HTERT RPE-1 (cell line): Measurements from ENCODE around the gene BMPR1A.

ENCODE experiments used
- in situ Hi-C: fragments of 300-500 bp; cut with MboI; formaldehyde crosslinking; loops from 4 replicates; pipeline ENCODE4 v1.14.3; 2020; ENCODE audit warnings: low sequenced_read_pairs

Gene BMPR1A

GRCh38 chr10:86870679-86871078 is 114.3 kb downstream of the BMPR1A start:
- in situ Hi-C loops: no loop called here

DNA sequence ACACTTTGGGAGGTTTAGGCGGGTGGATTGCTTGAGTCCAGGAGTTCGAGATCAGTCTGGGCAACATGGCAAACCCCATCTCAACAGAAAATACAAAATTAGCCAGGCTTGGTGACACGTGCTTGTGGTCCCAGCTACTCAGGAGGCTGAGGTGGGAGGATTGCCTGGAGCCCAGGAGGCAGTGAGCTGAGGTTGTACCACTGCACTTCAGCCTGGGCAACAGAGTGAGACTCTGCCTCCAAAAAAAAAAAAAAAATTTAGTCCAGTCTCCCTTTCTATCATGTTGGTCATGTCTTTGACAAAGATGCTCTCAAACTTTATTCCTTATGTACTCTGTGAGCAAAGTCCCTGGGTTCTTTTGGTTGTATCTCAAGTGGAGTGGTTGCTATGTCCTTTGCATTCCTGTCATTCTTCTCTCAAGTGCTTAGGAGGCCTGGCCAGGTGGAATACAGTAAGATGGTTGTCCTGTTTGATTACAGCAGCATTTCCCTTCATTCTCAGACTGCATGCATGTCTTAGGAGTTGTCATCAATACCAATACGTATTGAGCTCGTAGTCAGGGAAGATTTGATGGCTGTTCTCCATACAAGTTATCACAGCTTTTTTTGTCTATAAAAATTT is 115.3 kb downstream of the BMPR1A start:
- in situ Hi-C loops: no loop called here

GRCh38 chr10:86872757-86873156 is 116.3 kb downstream of the BMPR1A start:
- in situ Hi-C loops: no loop called here

GRCh38 chr10:86876748-86877147 is 120.3 kb downstream of the BMPR1A start:
- in situ Hi-C loops: no loop called here

GRCh38 chr10:86878983-86879713 is 122.7 kb downstream of the BMPR1A start:
- in situ Hi-C loops: no loop called here

GRCh38 chr10:86880971-86881370 is 124.6 kb downstream of the BMPR1A start:
- in situ Hi-C loops: no loop called here

GRCh38 chr10:86888585-86889381 is 132.4 kb downstream of the BMPR1A start:
- in situ Hi-C loops: no loop called here

GRCh38 chr10:86889997-86890396 is 133.6 kb downstream of the BMPR1A start:
- in situ Hi-C loops: no loop called here

DNA sequence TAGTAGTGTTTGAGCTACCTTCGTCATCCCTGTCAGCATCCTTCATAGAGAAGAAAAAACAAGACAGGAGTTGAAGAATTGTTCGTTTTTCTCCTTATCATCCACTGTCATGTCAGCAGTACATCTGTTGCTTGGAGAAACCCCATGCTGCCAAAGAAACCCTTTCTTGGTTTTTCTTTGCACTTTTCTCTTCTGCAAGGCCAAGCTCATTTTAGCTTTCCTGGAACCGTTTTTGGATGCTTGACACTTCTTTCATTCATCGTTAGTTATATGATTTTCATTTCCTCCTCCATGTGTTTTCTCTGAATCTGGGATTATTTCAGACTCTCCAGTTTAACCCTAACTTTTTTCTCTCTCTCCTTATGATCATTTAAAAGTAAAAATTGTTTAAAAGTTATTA is 142.1 kb downstream of the BMPR1A start:
- in situ Hi-C loops: no loop called here

- in situ Hi-C loops: no loop called here
Observed at GRCh38 chr10:86899132-86899531, 142.7 kb downstream of the BMPR1A start.

DNA sequence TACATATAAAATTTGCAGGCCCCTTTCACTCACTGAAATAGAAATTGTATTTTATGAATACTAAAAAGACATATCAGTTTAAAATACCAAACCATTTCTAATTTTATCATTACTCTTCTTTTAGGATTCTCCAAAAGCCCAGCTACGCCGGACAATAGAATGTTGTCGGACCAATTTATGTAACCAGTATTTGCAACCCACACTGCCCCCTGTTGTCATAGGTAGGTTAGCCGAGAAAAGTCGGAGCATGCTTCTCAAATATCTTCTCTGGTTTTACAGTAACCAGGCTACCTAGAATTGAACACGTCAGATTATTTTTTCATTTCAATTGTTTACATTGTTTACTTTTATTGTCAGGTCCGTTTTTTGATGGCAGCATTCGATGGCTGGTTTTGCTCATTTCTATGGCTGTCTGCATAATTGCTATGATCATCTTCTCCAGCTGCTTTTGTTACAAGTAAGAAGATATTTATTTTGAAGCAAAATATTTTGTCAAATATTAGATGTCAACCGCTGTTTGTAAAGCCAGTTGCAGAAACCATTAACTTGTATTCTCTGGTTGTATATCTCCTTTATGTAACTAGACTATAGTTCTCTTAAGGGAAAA is 143.4 kb downstream of the BMPR1A start:
- in situ Hi-C loops: no loop called here

DNA sequence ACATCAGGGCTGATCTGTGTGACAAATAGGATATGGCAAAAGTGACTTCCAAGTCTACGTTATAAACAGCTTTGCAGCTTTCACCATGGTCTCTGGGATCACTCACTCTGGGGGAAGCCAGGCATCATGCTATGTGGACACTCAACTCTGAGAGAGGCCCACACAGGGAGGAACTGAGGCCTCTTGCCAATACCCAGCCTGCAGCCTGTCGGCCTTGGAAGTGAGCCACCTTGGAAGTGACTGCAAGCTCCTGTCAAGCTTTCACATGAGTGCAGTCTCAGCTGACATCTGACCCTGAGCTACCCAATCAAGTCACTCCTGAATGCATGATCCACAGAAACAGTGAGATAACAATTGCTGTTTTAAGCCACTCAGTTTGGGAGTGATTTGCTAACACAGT is 144.5 kb downstream of the BMPR1A start:
- in situ Hi-C loops: no loop called here

GRCh38 chr10:86904600-86904999 is 148.2 kb downstream of the BMPR1A start:
- in situ Hi-C loops: no loop called here

DNA sequence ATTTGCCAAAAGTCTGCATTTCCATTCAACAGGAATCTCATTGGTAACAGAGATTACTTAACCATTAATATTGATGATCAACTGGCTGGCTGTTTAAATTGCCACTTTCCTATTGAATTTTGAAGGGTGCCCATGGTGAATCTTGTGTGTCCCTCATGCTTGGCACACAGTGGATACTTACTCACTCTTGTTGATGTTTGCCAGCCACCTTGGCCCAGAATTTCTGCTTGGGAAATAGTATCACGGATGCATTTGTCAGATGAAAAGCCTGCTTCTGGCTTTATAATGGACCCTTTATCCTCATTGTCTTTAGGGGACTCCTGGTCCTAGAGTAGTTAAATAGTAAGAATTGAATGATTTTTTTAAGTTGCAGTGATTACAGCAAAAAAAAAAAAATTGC is 149.0 kb downstream of the BMPR1A start:
- in situ Hi-C loops: no loop called here

DNA sequence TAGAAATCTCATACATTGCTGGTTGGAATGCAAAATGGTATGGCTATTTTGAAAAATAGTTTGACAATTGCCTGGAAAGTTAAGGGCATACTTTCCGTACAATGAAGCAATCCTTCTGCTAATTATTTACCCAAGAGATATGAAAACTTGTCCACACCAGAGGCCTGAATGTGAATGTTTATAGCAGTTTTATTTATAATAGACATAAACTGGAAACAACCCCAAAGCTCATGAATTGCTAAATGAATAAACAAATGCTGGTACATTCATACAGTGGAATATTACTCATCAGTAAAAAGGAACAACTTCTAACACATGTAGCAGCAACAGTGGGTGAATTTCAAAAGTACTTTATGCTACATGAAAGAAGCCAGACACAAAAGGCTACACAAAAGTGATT is 158.3 kb downstream of the BMPR1A start:
- in situ Hi-C loops: no loop called here

DNA sequence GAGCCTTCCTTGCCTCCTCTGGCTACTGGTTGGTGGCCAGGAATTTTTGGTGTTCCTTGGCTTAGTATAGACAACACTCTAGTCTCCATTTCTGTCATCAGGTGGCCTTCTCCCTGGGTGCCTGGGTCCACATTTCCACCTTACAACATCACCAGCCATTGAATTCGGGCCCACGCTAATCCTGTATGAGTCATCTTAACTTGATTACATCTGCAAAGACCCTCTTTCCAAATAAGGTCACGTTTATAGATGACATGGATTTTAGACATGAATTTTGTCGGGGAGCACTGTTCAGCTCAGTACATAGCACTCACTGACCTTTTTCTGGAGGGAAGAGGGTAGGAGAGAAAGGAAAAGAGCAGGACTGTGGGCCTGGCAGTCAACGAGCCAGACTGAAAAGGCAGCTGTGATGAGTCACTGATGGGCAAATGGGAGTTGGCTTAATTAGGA is 161.6 kb downstream of the BMPR1A start:
- in situ Hi-C loops: no loop called here

- in situ Hi-C loops: no loop called here
Observed at GRCh38 chr10:86922553-86922961, 166.1 kb downstream of the BMPR1A start.

- in situ Hi-C loops: no loop called here
Observed at GRCh38 chr10:86929468-86930380, 173.3 kb downstream of the BMPR1A start.

GRCh38 chr10:86931872-86932271 is 175.5 kb downstream of the BMPR1A start:
- in situ Hi-C loops: no loop called here

DNA sequence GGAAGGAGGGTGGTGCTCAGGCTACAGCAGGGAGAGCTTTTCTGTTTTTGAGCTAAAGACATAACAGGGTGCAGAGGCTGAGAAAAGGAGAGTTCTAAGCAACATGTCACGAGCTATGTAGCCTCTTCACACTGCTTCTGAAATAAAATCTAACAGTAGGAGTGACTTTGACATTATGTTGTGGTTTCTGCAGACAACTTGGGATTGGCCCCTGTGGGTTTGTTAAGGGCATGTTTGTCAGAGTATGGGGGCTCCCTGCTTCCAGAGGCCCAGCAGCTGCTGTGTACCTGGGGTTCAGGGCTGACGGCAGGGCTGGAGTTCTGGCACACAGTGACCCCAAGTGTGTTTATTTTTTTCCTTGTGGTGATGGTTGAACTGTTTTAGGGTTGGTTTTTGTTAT is 176.3 kb downstream of the BMPR1A start:
- in situ Hi-C loops: no loop called here
